Lung (tissue), 12 donors: Measurements from ENCODE around the gene PRKG1. TPM values are rescaled to one million over a fixed set of nuclear protein-coding genes. Genes with fewer than 3 reads are reported as not detected.

Experiments
- ATAC-seq: fragments of 200-7000 bp; cut with Tn5 transposase; one replicate; pipeline ENCODE4 v1.9.1; 2020; ENCODE audit warnings: moderate number of reproducible peaks; ENCODE audit not compliant: insufficient read depth, low FRiP score
- DNase-seq, 3 donors: peaks; one replicate each; pipeline ENCODE4 v3.0.0-alpha.2; 2013 to 2017
- H3K27ac ChIP-seq, 2 donors: one replicate each; pipeline ENCODE4 v1.5.1; 2013; ENCODE audit warnings: mild to moderate bottlenecking in 2 of 2, moderate library complexity in 2 of 2, control low read depth in 1 of 2, inconsistent platforms in 1 of 2, low read depth in 1 of 2, low read length in 1 of 2
- H3K27me3 ChIP-seq, 3 donors: one replicate each; pipeline ENCODE4 v1.5.1; 2013; ENCODE audit warnings: low read length in 2 of 3; ENCODE audit not compliant: control insufficient read depth in 3 of 3, insufficient read depth in 3 of 3
- H3K36me3 ChIP-seq, 4 donors: one replicate each; pipeline ENCODE4 v1.5.1; 2013; ENCODE audit warnings: low read length in 4 of 4, mild to moderate bottlenecking in 1 of 4, moderate library complexity in 1 of 4; ENCODE audit not compliant: control insufficient read depth in 4 of 4, insufficient read depth in 4 of 4
- H3K4me1 ChIP-seq, 5 donors: one replicate each; pipeline ENCODE4 v1.5.1; 2013; ENCODE audit warnings: low read length in 5 of 5, mild to moderate bottlenecking in 2 of 5, moderate library complexity in 1 of 5; ENCODE audit not compliant: control insufficient read depth in 5 of 5, insufficient read depth in 5 of 5
- H3K4me3 ChIP-seq: one replicate; pipeline ENCODE4 v1.5.1; 2013; ENCODE audit warnings: mild to moderate bottlenecking, control low read depth, moderate library complexity
- H3K9ac ChIP-seq, 2 donors: one replicate each; pipeline ENCODE4 v1.5.1; 2013; ENCODE audit warnings: low read length in 2 of 2, control low read depth in 1 of 2; ENCODE audit not compliant: insufficient read depth in 1 of 2
- H3K9me3 ChIP-seq, 4 donors: one replicate each; pipeline ENCODE4 v1.5.1; 2013; ENCODE audit warnings: low read length in 3 of 4, mild to moderate bottlenecking in 1 of 4, moderate library complexity in 1 of 4; ENCODE audit not compliant: control insufficient read depth in 4 of 4, insufficient read depth in 3 of 4
- CTCF ChIP-seq: IDR thresholded peaks from 2 replicates; pipeline ENCODE4 v1.5.1; 2012; ENCODE audit warnings: mild to moderate bottlenecking; ENCODE audit errors: control extremely low read depth, extremely low read depth
- WGBS, 2 donors: extraction: QIAGEN DNeasy Blood & Tissue Kit; methylation state at CpG; one replicate each; pipeline ENCODE4 v1.1.7; 2013; 5-methylcytosine and 5-hydroxymethylcytosine counted together
- polyA plus RNA-seq, 2 donors: library from polyadenylated mRNA; stranded (reverse); fragments of 200-250 nt; gene quantifications; one replicate each; pipeline ENCODE4 v1.2.1, GENCODE V29; 2013
- total RNA-seq, 2 donors: library from RNA; depleted of rRNA in 1 of 2; stranded (reverse); fragments of >200 nt in 1 of 2; gene quantifications; one replicate each; pipeline ENCODE4 v1.2.1, GENCODE V29; 2014 to 2021
- donor health status: control.
- donor health status: control.
- donor health status: Bipolar disorder and iron deficiency.
- donor health status: healthy.
- donor health status: DM: yes; HTN: yes; CAD: no.

PRKG1 gene
- total and polyA plus RNA-seq, 4 donors, result 2.1 to 50.8 (median 15.1) TPM

- Histone ChIP-seq H3K27me3 (no peaks in the 10 kb centered on the region), H3K36me3 (no peaks in the 10 kb centered on the region), H3K27ac (no peak overlapping the region), H3K9ac (no peak overlapping the region), H3K4me1 (peaks cover 0 to 15% (median 0%) of the 10 kb centered on the region in 5 donors), H3K9me3 (no peaks in the 10 kb centered on the region), H3K4me3 (no peak overlapping the region)
- WGBS, 2 donors, result 67 to 79% methylated on average over 1 of the region's 1 CpG
- DNase-seq, result no peak
- TF ChIP-seq CTCF, result no peak
- ATAC-seq, result no peak
Observed at GRCh38 chr10:51892965-51893658, 818.8 kb downstream of the PRKG1 start.

- no peak for TF ChIP-seq CTCF
- Histone ChIP-seq H3K4me1 (peaks cover 0 to 15% (median 0%) of the 10 kb centered on the region in 5 donors), H3K4me3 (no peak overlapping the region), H3K36me3 (no peaks in the 10 kb centered on the region), H3K27me3 (no peaks in the 10 kb centered on the region), H3K9me3 (no peaks in the 10 kb centered on the region), H3K27ac (no peak overlapping the region), H3K9ac (no peak overlapping the region)
- DNase-seq, result peak in 2 of 3 donors; percentile 36 to 38
- 80 to 84% methylated on average over 5 of the region's 5 CpGs for WGBS, 2 donors
- ATAC-seq, result peak; percentile 66
Observed at GRCh38 chr10:51894771-51895578, 820.7 kb downstream of the PRKG1 start.

- Histone ChIP-seq H3K4me1 (peaks cover 0 to 15% (median 0%) of the 10 kb centered on the region in 5 donors), H3K4me3 (no peak overlapping the region), H3K27ac (no peak overlapping the region), H3K9me3 (no peaks in the 10 kb centered on the region), H3K36me3 (no peaks in the 10 kb centered on the region), H3K9ac (no peak overlapping the region), H3K27me3 (no peaks in the 10 kb centered on the region)
- WGBS, 2 donors, result 69 to 73% methylated on average over 1 of the region's 1 CpG
- no peak for TF ChIP-seq CTCF
- DNase-seq (peak in 2 of 3 donors; percentile 86 to 93), ATAC-seq (no peak)
Observed at GRCh38 chr10:51896849-51897248, 822.6 kb downstream of the PRKG1 start.
